GM18502 (cell line): ENCODE results near the gene BACH2.
"Not testable (repeated sequence)": the region's sequence is repeated elsewhere in the genome, so short reads cannot be mapped to it uniquely, and the experiment has no call there.

Experiments
- ATAC-seq: cut with Tn5 transposase; IDR thresholded peaks from one replicate; pipeline ENCODE4 v1.9.1; 2021; ENCODE audit warnings: mild to moderate bottlenecking; ENCODE audit not compliant: unreplicated experiment, poor library complexity

Gene BACH2

GRCh38 chr6:90136837-90137568 is 159.6 kb downstream of the BACH2 start:
- ATAC-seq, result no peak

- ATAC-seq, result no peak
These were observed 160.5 kb downstream of the BACH2 start for GRCh38 chr6:90136176-90136575.

DNA sequence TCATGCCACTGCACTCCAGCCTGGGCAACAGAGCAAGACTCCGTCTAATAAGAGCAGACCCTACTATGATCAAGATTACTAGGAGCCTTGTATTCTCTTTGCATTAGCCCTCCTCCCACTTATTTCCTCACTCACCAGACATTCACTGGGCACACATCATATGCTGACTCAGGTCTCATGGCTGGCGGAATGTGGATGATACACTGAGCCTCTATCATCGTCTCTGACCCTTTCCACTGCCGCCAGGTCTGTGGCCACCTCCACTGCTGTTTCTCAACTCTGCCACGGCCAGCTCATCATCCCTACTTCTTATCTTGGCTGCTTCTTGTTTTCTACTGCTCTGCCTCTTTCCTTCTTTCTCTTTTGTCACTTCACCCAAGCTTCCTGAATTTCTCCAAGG is 161.0 kb downstream of the BACH2 start:
- no peak for ATAC-seq

DNA sequence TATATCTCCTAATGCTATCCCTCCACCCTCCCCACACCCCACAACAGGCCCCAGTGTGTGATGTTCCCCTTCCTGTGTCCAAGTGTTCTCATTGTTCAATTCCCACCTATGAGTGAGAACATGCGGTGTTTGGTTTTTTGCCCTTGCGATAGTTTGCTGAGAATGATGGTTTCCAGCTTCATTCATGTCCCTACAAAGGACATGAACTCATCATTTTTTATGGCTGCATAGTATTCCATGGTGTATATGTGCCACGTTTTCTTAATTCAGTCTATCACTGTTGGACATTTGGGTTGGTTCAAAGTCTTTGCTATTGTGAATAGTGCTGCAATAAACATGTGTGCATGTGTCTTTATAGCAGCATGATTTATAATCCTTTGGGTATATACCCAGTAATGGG is 163.0 kb downstream of the BACH2 start:
- not testable (repeated sequence) for ATAC-seq

GRCh38 chr6:90131614-90132423 is 164.8 kb downstream of the BACH2 start:
- ATAC-seq, result no peak

GRCh38 chr6:90131125-90131524 is 165.5 kb downstream of the BACH2 start:
- ATAC-seq, result no peak

GRCh38 chr6:90128687-90129086 is 168.0 kb downstream of the BACH2 start:
- not testable (repeated sequence) for ATAC-seq

GRCh38 chr6:90127595-90127994 is 169.0 kb downstream of the BACH2 start:
- ATAC-seq, result no peak

DNA sequence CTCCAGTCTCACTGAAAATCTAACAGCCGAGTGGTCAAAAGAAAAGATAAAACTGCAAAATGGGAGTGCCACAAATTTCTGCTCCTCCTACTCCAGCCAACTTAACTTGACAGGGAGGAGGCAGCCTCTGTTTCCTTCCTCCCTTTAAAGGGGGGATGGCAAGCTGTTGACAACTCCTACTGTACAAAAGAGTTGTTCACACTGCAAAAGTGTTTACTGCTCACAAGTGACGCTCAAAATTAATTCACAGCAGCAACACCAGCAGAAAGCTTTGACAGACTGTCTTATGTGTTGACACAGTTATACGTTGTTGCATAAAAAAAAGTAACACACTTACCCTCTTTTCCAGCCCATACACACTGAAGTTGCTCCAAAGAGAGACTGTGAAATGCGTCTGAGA is 169.8 kb downstream of the BACH2 start:
- no peak for ATAC-seq

- ATAC-seq, result no peak
These were observed 170.5 kb downstream of the BACH2 start for GRCh38 chr6:90126181-90126580.

GRCh38 chr6:90124874-90125510 is 171.7 kb downstream of the BACH2 start:
- ATAC-seq, result no peak

- no peak for ATAC-seq
These were observed 172.8 kb downstream of the BACH2 start for GRCh38 chr6:90123831-90124230.

DNA sequence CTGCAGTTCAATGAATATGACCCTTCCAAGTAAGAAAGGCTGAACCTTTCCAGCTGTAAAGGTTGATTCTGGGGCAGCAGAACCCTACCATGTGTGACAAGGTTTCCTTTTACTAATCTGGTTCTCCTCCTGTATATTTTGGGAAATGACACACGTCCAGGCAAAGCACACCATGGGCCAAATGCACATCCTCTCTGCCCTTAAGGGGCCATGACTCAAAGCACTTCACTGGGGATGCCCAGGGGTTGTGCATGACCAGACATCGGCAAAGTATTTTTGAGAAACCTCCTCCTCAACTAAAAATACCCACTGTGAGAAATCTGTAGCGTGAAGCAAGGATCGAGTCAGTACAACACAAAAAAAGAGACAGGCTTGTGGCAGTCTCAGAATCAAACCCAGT is 174.7 kb downstream of the BACH2 start:
- peak; percentile 81 for ATAC-seq

DNA sequence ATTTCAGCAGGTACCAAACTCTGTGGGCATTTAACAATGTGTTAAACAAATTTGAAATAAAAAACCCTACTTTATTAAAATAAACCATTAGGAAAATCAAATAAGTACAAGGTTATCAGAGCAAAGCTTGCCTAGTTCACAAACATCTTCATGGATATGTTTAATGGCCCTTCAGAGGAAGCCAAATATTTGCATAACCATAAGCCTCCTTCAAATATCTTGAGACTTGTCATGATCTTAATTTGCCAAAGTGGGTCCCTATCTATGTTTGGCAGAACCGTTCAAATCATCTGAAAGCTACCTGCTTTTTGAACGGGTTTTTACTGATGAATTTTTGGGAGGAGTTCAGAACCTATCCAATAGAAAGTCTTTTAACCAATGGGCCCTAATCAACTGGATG is 176.3 kb downstream of the BACH2 start:
- ATAC-seq, result no peak

DNA sequence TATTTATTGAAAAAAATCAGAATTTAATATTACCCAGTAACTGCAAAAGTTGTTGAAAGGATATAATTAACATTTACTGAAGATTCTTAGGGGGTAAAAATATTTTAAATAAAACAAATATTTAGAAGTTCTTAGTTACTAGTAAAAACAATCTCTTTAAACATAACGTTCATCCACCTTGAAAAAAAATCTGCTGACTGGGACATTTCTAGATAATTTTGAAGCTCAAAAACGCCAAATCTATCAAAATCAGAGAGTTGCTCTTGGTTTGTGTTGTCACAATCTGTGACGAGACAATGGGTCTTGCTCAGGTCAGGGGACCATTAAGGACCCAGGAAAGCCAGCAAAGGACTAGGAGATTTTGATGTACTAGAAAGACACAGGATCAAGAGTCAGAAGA is 177.0 kb downstream of the BACH2 start:
- no peak for ATAC-seq

GRCh38 chr6:90118581-90118980 is 178.1 kb downstream of the BACH2 start:
- no peak for ATAC-seq

DNA sequence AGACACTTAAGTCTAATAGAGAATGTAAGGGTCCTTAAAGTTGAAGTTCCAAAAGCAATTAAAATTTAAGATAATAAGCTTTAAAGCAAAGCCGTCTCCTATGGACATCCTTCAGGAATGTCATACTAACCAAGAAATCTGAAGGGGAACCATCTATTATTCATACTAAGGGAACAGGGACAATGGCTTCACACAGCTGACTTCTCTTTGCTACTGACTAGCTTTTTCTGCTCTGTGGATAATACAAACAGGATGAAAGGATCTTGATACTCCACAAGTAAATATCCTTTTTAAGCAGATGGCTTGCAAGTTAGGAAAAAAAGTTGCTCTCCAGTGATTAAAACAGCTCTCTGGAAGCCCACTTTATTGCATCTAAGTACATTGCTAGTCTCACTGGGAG is 178.6 kb downstream of the BACH2 start:
- no peak for ATAC-seq

DNA sequence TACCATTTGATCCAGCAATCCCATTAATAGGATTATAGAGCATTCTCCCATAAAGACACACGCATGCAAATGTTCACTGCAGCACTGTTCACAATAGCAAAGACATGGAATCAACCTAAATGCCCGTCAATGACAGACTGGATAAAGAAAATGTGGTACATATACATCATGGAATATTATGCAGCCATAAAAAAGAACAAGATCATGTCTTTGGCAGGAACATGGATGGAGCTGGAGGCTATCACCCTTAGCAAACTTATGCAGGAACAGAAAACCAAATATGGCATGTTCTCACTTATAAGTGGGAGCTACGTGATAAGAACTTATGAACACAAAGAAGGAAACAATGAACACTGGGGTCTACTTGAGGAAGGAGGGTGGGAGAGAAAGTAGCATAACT is 180.5 kb downstream of the BACH2 start:
- ATAC-seq, result not testable (repeated sequence)

DNA sequence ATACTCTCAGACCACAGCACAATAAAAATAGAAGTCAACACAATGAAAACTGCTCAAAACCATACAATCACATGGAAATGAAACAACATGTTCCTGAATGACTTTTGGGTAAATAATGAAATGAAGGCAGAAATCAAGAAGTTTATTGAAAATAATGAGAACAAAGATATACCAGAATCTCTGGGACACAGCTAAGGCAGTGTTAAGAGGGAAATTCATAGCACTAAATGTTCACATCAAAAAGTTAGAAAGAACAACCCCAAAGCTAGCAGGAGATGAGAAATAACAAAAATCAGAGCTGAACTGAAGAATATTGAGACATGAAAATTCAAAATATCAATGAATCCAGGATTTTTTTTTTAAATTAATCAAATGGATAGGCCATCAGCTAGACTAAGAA is 183.3 kb downstream of the BACH2 start:
- no peak for ATAC-seq

DNA sequence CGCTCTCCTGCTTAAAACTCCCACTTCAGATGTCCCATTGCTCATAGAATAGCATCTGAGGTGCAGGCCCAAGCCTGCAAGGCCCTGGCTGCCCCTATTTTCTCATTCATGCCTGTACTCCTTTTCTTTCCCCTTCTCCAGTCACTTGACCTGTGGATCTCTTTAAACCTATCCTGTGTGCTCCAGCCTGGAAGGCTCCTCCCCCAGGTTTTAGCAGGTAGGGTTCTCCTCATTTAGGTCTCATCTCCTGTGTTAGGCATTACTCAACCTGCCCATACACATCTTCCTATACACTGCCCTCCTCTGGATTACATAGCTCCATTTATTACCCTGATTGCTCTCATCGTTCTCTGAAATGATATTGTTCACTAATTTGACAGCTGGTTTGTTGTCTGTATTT is 185.3 kb downstream of the BACH2 start:
- no peak for ATAC-seq

DNA sequence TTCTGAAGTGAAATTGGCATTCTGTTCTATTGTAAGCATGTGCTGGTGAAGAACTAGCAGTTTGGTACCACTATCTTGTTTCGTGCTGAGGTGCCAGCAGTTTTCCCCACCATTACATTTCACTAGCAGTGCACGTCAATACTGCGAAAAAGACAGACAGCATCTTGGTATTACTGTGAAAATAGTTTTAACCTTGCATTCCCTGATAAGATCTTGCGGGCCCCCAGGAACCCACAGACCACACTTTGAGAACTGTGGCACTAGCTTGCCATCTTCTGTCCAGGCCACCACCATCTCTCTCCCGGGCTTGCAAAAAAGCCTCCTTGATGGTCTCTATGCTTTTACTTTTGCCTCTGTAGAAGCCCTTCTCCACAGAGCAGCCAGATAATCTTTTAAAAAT is 185.7 kb downstream of the BACH2 start:
- ATAC-seq, result no peak
